ENCODE measurements around the gene AMY2A.
"Not testable (repeated sequence)": the region's sequence is repeated elsewhere in the genome, so short reads cannot be mapped to it uniquely, and the experiment has no call there.

AMY2A gene

GRCh38 chr1:103616362-103616761 lies 865 bp upstream of the AMY2A start:
- DNase-seq (no peak), ATAC-seq (ENCODE audit: insufficient read depth, low read depth) (no peak)
- Histone ChIP-seq H3K27ac (ENCODE audit: low read length) (no peak overlapping the region), H3K79me2 (ENCODE audit: insufficient read depth, low read length) (no peaks in the 10 kb centered on the region), H3K4me2 (ENCODE audit: insufficient read depth, low read length) (no peak overlapping the region), H3K27me3 (ENCODE audit: insufficient read depth, low read length, poor library complexity) (no peaks in the 10 kb centered on the region), H2AFZ (ENCODE audit: low read depth, low read length) (no peak overlapping the region), H3K4me3 (ENCODE audit: low read depth in 1 of 2, low read length in 2 of 2) (no peak overlapping the region), H4K20me1 (ENCODE audit: insufficient read depth, low read length) (no peaks in the 10 kb centered on the region), H3K9ac (ENCODE audit: low read depth, low read length) (no peak overlapping the region), H3K4me1 (ENCODE audit: insufficient read depth, low read length) (no peaks in the 10 kb centered on the region), H3K9me3 (ENCODE audit: insufficient read depth, low read length, severe bottlenecking) (no peaks in the 10 kb centered on the region), H3K36me3 (ENCODE audit: insufficient read depth, low read length) (no peaks in the 10 kb centered on the region)
- TF ChIP-seq EZH2 (IDR thresholded peaks at IDR 0.05; ENCODE audit: borderline replicate concordance, low read depth, low read length, severe bottlenecking) = no peak
- TF ChIP-seq, protein P1, sequence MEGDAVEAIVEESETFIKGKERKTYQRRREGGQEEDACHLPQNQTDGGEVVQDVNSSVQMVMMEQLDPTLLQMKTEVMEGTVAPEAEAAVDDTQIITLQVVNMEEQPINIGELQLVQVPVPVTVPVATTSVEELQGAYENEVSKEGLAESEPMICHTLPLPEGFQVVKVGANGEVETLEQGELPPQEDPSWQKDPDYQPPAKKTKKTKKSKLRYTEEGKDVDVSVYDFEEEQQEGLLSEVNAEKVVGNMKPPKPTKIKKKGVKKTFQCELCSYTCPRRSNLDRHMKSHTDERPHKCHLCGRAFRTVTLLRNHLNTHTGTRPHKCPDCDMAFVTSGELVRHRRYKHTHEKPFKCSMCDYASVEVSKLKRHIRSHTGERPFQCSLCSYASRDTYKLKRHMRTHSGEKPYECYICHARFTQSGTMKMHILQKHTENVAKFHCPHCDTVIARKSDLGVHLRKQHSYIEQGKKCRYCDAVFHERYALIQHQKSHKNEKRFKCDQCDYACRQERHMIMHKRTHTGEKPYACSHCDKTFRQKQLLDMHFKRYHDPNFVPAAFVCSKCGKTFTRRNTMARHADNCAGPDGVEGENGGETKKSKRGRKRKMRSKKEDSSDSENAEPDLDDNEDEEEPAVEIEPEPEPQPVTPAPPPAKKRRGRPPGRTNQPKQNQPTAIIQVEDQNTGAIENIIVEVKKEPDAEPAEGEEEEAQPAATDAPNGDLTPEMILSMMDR (IDR thresholded peaks at IDR 0.05; ENCODE audit: borderline replicate concordance, extremely low read depth, low read length, poor library complexity, severe bottlenecking) = no peak

- H3K27ac ChIP-seq (ENCODE audit: low read length); H2AFZ ChIP-seq (ENCODE audit: low read depth, low read length); H3K27me3 ChIP-seq (ENCODE audit: insufficient read depth, low read length, poor library complexity); H3K36me3 ChIP-seq (ENCODE audit: insufficient read depth, low read length); H3K9me3 ChIP-seq (ENCODE audit: insufficient read depth, low read length, severe bottlenecking); H3K4me2 ChIP-seq (ENCODE audit: insufficient read depth, low read length); H3K4me3 ChIP-seq (ENCODE audit: low read depth in 1 of 2, low read length in 2 of 2); H3K79me2 ChIP-seq (ENCODE audit: insufficient read depth, low read length); H4K20me1 ChIP-seq (ENCODE audit: insufficient read depth, low read length); H3K4me1 ChIP-seq (ENCODE audit: insufficient read depth, low read length); DNase-seq; ATAC-seq (ENCODE audit: insufficient read depth, low read depth); H3K9ac ChIP-seq (ENCODE audit: low read depth, low read length): not testable (repeated sequence)
Observed at GRCh38 chr1:103627436-103627835, 10.2 kb downstream of the AMY2A start.

- not testable (repeated sequence) for H2AFZ ChIP-seq (ENCODE audit: low read depth, low read length); DNase-seq; H3K9me3 ChIP-seq (ENCODE audit: insufficient read depth, low read length, severe bottlenecking); H3K9ac ChIP-seq (ENCODE audit: low read depth, low read length); H3K4me3 ChIP-seq (ENCODE audit: low read depth in 1 of 2, low read length in 2 of 2); H3K36me3 ChIP-seq (ENCODE audit: insufficient read depth, low read length); H3K27me3 ChIP-seq (ENCODE audit: insufficient read depth, low read length, poor library complexity); H3K27ac ChIP-seq (ENCODE audit: low read length); H3K79me2 ChIP-seq (ENCODE audit: insufficient read depth, low read length); H3K4me2 ChIP-seq (ENCODE audit: insufficient read depth, low read length); H3K4me1 ChIP-seq (ENCODE audit: insufficient read depth, low read length); ATAC-seq (ENCODE audit: insufficient read depth, low read depth); H4K20me1 ChIP-seq (ENCODE audit: insufficient read depth, low read length)
Observed at GRCh38 chr1:103641194-103641593, 24.0 kb downstream of the AMY2A start.

DNA sequence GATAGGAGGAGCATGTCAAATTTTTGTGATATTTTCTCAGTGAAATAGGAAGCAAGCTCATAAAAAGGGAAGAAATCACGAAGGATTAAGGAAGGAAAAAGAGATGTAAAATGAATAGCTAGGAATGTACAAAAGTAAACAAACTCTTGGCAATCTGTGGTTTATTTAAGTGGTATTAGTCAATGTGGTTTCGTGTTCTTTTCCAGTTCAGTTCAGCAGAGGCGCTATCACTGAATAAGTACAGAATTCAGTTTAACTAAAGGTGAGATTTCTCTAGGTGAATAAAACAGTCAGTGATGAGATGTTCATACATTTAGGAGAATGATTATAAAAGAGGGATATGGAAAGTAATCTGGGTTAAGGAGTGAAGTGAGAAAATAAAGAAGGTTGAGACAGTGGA lies 26.7 kb downstream of the AMY2A start:
- not testable (repeated sequence) for H4K20me1 ChIP-seq (ENCODE audit: insufficient read depth, low read length); H3K36me3 ChIP-seq (ENCODE audit: insufficient read depth, low read length); H3K4me1 ChIP-seq (ENCODE audit: insufficient read depth, low read length); H3K27ac ChIP-seq (ENCODE audit: low read length); H3K27me3 ChIP-seq (ENCODE audit: insufficient read depth, low read length, poor library complexity); DNase-seq; H3K4me2 ChIP-seq (ENCODE audit: insufficient read depth, low read length); H3K4me3 ChIP-seq (ENCODE audit: low read depth in 1 of 2, low read length in 2 of 2); ATAC-seq (ENCODE audit: insufficient read depth, low read depth); H2AFZ ChIP-seq (ENCODE audit: low read depth, low read length); H3K9me3 ChIP-seq (ENCODE audit: insufficient read depth, low read length, severe bottlenecking); H3K79me2 ChIP-seq (ENCODE audit: insufficient read depth, low read length); H3K9ac ChIP-seq (ENCODE audit: low read depth, low read length)

- not testable (repeated sequence) for H3K4me2 ChIP-seq (ENCODE audit: insufficient read depth, low read length); H3K79me2 ChIP-seq (ENCODE audit: insufficient read depth, low read length); H3K4me3 ChIP-seq (ENCODE audit: low read depth in 1 of 2, low read length in 2 of 2); H3K9ac ChIP-seq (ENCODE audit: low read depth, low read length); DNase-seq; H3K27ac ChIP-seq (ENCODE audit: low read length); ATAC-seq (ENCODE audit: insufficient read depth, low read depth); H3K27me3 ChIP-seq (ENCODE audit: insufficient read depth, low read length, poor library complexity); H3K36me3 ChIP-seq (ENCODE audit: insufficient read depth, low read length); H3K9me3 ChIP-seq (ENCODE audit: insufficient read depth, low read length, severe bottlenecking); H2AFZ ChIP-seq (ENCODE audit: low read depth, low read length); H4K20me1 ChIP-seq (ENCODE audit: insufficient read depth, low read length); H3K4me1 ChIP-seq (ENCODE audit: insufficient read depth, low read length)
Observed at GRCh38 chr1:103650305-103650704, 33.1 kb downstream of the AMY2A start.

DNA sequence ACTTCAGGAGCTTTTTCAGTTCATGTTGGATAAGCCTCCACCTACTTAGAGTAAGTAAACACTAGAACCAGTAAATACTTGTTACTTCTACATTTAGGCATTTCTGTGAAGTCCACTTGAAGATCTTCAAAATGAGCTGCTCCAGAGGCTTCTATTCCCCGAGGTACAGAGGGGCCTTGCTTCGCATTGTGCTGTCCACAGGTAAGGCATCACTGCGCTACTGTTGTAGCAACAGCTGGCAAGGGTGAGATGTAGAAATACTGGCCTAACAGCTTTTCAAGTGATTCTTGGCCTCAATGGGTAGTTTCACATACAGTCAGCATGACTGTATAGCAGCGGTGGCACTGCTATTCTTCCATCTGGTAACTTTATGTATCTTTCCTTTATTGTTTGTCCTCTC lies 33.7 kb downstream of the AMY2A start:
- not testable (repeated sequence) for ATAC-seq (ENCODE audit: insufficient read depth, low read depth); DNase-seq; H3K9me3 ChIP-seq (ENCODE audit: insufficient read depth, low read length, severe bottlenecking)

GRCh38 chr1:103654133-103654532 lies 36.9 kb downstream of the AMY2A start:
- H3K9ac ChIP-seq (ENCODE audit: low read depth, low read length); ATAC-seq (ENCODE audit: insufficient read depth, low read depth); H3K4me2 ChIP-seq (ENCODE audit: insufficient read depth, low read length); H3K79me2 ChIP-seq (ENCODE audit: insufficient read depth, low read length); H3K4me1 ChIP-seq (ENCODE audit: insufficient read depth, low read length); H2AFZ ChIP-seq (ENCODE audit: low read depth, low read length); H4K20me1 ChIP-seq (ENCODE audit: insufficient read depth, low read length); H3K4me3 ChIP-seq (ENCODE audit: low read depth in 1 of 2, low read length in 2 of 2); H3K36me3 ChIP-seq (ENCODE audit: insufficient read depth, low read length); H3K27ac ChIP-seq (ENCODE audit: low read length); DNase-seq; H3K27me3 ChIP-seq (ENCODE audit: insufficient read depth, low read length, poor library complexity); H3K9me3 ChIP-seq (ENCODE audit: insufficient read depth, low read length, severe bottlenecking): not testable (repeated sequence)

More for the DNA sequence above, 33.7 kb downstream of the AMY2A start:
- not testable (repeated sequence) for H3K27me3 ChIP-seq (ENCODE audit: insufficient read depth, low read length, poor library complexity); H3K79me2 ChIP-seq (ENCODE audit: insufficient read depth, low read length); H3K4me3 ChIP-seq (ENCODE audit: low read depth in 1 of 2, low read length in 2 of 2); H3K27ac ChIP-seq (ENCODE audit: low read length); H3K36me3 ChIP-seq (ENCODE audit: insufficient read depth, low read length); H2AFZ ChIP-seq (ENCODE audit: low read depth, low read length); H3K4me1 ChIP-seq (ENCODE audit: insufficient read depth, low read length); H4K20me1 ChIP-seq (ENCODE audit: insufficient read depth, low read length); H3K9ac ChIP-seq (ENCODE audit: low read depth, low read length); H3K4me2 ChIP-seq (ENCODE audit: insufficient read depth, low read length)

- H3K9ac ChIP-seq (ENCODE audit: low read depth, low read length); H3K36me3 ChIP-seq (ENCODE audit: insufficient read depth, low read length); H3K4me1 ChIP-seq (ENCODE audit: insufficient read depth, low read length); H3K79me2 ChIP-seq (ENCODE audit: insufficient read depth, low read length); DNase-seq; H4K20me1 ChIP-seq (ENCODE audit: insufficient read depth, low read length); H3K4me2 ChIP-seq (ENCODE audit: insufficient read depth, low read length); H3K4me3 ChIP-seq (ENCODE audit: low read depth in 1 of 2, low read length in 2 of 2); H3K27ac ChIP-seq (ENCODE audit: low read length); ATAC-seq (ENCODE audit: insufficient read depth, low read depth); H2AFZ ChIP-seq (ENCODE audit: low read depth, low read length); H3K27me3 ChIP-seq (ENCODE audit: insufficient read depth, low read length, poor library complexity); H3K9me3 ChIP-seq (ENCODE audit: insufficient read depth, low read length, severe bottlenecking): not testable (repeated sequence)
Observed at GRCh38 chr1:103655460-103655859, 38.2 kb downstream of the AMY2A start, which contains the start of gene AMY1A. AMY1A (plus strand) TSS chr1:103655760; CDS start chr1:103656331, 571 bp downstream.

Data from DND-41 (cell line).